ENCODE data around the gene SNTB2.

DNA sequence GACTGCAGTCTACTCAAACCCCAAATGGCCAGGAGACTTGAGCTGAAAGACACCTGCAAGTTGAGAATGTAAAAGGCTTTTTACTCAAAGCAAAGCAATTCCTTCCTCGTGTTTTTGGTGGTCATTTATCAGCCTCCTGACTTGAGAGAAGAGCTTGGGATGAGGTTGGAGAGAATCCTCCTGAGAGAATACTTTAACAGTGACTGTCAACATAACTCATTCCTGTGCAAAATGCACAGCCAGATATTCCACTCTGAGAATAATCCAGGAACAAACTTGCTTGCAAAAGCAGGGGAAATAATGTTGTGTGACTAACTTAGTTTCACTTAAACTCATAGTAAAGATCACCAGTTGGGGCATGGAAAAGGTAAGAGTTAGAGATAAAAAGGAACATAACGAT is 53.4 kb downstream of the SNTB2 start:
- TF ChIP-seq POLR2A (IDR thresholded peaks at IDR 0.05) = no peak
- TF ChIP-seq, protein P1, sequence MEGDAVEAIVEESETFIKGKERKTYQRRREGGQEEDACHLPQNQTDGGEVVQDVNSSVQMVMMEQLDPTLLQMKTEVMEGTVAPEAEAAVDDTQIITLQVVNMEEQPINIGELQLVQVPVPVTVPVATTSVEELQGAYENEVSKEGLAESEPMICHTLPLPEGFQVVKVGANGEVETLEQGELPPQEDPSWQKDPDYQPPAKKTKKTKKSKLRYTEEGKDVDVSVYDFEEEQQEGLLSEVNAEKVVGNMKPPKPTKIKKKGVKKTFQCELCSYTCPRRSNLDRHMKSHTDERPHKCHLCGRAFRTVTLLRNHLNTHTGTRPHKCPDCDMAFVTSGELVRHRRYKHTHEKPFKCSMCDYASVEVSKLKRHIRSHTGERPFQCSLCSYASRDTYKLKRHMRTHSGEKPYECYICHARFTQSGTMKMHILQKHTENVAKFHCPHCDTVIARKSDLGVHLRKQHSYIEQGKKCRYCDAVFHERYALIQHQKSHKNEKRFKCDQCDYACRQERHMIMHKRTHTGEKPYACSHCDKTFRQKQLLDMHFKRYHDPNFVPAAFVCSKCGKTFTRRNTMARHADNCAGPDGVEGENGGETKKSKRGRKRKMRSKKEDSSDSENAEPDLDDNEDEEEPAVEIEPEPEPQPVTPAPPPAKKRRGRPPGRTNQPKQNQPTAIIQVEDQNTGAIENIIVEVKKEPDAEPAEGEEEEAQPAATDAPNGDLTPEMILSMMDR (IDR thresholded peaks at IDR 0.05 in 4 of 5, conservative IDR thresholded peaks at IDR 0.05 in 1 of 5) = no peak
